Esophagus muscularis mucosa (tissue), 4 donors: ENCODE results near the gene OTUD4. TPM values are rescaled to one million over a fixed set of nuclear protein-coding genes. Genes with fewer than 3 reads are reported as not detected.

Source experiments
- DNase-seq: peaks from one replicate; pipeline ENCODE4 v3.0.0-alpha.2; 2017; ENCODE audit errors: extremely low spot score
- H3K27ac ChIP-seq, 4 donors: fragments of 200-600 bp; sonication (generic); replicated peaks in 1 of 4; 1 replicate in 3 of 4; 2 replicates in 1 of 4; pipeline ENCODE4 v1.5.1; 2016 to 2019; ENCODE audit warnings: mild to moderate bottlenecking in 1 of 4
- H3K27me3 ChIP-seq, 4 donors: fragments of 200-600 bp; sonication (generic); one replicate each; pipeline versions ENCODE4 v1.5.1 to v1.6.0; 2016 to 2019
- H3K36me3 ChIP-seq, 4 donors: fragments of 200-600 bp; sonication (generic); one replicate each; pipeline ENCODE4 v1.5.1; 2016 to 2019
- H3K4me1 ChIP-seq, 4 donors: fragments of 200-600 bp; sonication (generic); one replicate each; pipeline ENCODE4 v1.5.1; 2016 to 2019
- H3K4me3 ChIP-seq, 4 donors: fragments of 200-600 bp; sonication (generic); 1 replicate in 2 of 4; 2 replicates in 2 of 4; pipeline ENCODE4 v1.5.1; 2016 to 2019; ENCODE audit warnings: mild to moderate bottlenecking in 4 of 4, moderate library complexity in 1 of 4
- H3K9me3 ChIP-seq, 4 donors: fragments of 200-600 bp; sonication (generic); 1 replicate in 3 of 4; 2 replicates in 1 of 4; pipeline ENCODE4 v1.5.1; 2016 to 2019
- EP300 ChIP-seq: sonication (generic); formaldehyde crosslinking; IDR thresholded peaks from one replicate; pipeline ENCODE4 v1.6.1; 2017; ENCODE audit warnings: antibody characterized with exemption
- POLR2A ChIP-seq: fragments of 450-650 bp; IDR thresholded peaks from one replicate; pipeline ENCODE4 v1.6.1; 2017; ENCODE audit warnings: antibody characterized with exemption, moderate library complexity, mild to moderate bottlenecking, low read depth
- POLR2AphosphoS5 ChIP-seq, 2 donors: sonication (generic); formaldehyde crosslinking; IDR thresholded peaks; one replicate each; pipeline ENCODE4 v1.6.1; 2017; ENCODE audit warnings: antibody characterized with exemption in 2 of 2
- WGBS: methylation state at CpG from one replicate; pipeline ENCODE4 v1.1.5; 2018; 5-methylcytosine and 5-hydroxymethylcytosine counted together
- intact Hi-C: fragments of 100-400 bp; cut with DNase I; formaldehyde crosslinking; loops from one replicate; pipeline ENCODE4 v1.15.1; 2023
- total RNA-seq, 4 donors: library from RNA; depleted of rRNA; stranded (reverse); fragments of >200 nt; gene quantifications; one replicate each; pipeline versions ENCODE4 v1.1.0 to v1.2.1, GENCODE V29; 2016
- TF ChIP-seq, protein P1 (sequence below), 3 experiments: fragments of 200-600 bp in 2 of 3; fragments of 450-650 bp in 1 of 3; sonication (generic) in 2 of 3; IDR thresholded peaks; one replicate each; pipeline ENCODE4 v1.5.1; 2017 to 2019; ENCODE audit warnings: antibody characterized with exemption in 3 of 3, mild to moderate bottlenecking in 2 of 3, moderate library complexity in 1 of 3

OTUD4 gene
- total RNA-seq, 4 donors from 2014 or later: 29.8 to 49.1 (median 38.3) TPM

DNA sequence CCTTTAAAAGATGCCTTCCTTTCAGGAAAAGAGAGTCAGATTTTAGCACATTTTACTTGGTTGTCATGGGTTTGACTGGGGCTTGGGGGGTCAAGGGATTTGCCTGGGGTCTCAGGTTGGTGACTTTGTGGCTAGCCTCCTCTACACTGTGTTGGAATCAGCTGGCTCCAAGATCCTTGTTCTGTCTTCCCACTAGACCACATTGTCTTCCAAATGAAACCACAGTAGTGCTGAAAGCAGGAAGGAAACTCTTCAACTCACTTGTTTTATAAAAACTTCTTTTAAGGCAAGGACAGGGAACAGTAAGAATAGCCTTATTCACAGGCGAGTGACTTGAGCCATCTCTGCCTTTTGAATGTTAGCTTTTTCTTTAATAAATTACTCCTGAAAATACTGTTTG, 37.0 kb upstream of the OTUD4 start:
- H3K4me3 ChIP-seq: no peak overlapping the region
- no peak for DNase-seq
- TF ChIP-seq POLR2A (no peak), POLR2AphosphoS5 (IDR thresholded peaks at IDR 0.05) (no peak)
- 69% methylated on average over 1 of the region's 1 CpG for WGBS
- intact Hi-C loops: loop anchor here (5.0 kb wide), 2 partner anchors 340 to 395 kb away; no protein-coding TSS in a partner anchor
- no peak overlapping the region for H3K27ac ChIP-seq
- no peaks in the 10 kb centered on the region for H3K9me3 ChIP-seq
- no peaks in the 10 kb centered on the region for H3K27me3 ChIP-seq
- H3K4me1 ChIP-seq: no peaks in the 10 kb centered on the region
- H3K36me3 ChIP-seq: no peaks in the 10 kb centered on the region

DNA sequence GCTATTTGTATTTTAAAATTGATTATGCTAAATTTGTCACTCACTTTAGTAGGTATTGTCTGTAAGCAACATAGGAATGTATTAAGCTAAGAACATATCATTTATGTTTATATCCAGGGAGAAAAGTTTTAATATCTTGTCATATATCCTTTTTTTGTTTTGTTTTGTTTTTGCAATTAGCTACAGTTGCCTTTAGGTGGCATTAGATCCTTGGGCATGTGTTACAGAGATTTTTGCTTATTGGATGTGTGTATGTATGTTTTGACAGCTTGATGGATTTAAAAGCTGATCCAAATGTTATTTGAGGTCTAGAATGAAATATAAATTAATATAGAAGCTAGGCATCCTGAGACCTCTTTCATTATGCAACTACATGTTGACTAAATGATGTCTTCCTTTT, 36.1 kb upstream of the OTUD4 start:
- Histone ChIP-seq H3K36me3 (no peaks in the 10 kb centered on the region), H3K27me3 (no peaks in the 10 kb centered on the region), H3K27ac (no peak overlapping the region), H3K4me1 (no peaks in the 10 kb centered on the region), H3K9me3 (no peaks in the 10 kb centered on the region), H3K4me3 (no peak overlapping the region)
- intact Hi-C loops: loop anchor here (5.0 kb wide), 2 partner anchors 341 to 396 kb away; no protein-coding TSS in a partner anchor
- no peak for DNase-seq
- no peak for TF ChIP-seq POLR2AphosphoS5 (IDR thresholded peaks at IDR 0.05)
- TF ChIP-seq, protein P1, sequence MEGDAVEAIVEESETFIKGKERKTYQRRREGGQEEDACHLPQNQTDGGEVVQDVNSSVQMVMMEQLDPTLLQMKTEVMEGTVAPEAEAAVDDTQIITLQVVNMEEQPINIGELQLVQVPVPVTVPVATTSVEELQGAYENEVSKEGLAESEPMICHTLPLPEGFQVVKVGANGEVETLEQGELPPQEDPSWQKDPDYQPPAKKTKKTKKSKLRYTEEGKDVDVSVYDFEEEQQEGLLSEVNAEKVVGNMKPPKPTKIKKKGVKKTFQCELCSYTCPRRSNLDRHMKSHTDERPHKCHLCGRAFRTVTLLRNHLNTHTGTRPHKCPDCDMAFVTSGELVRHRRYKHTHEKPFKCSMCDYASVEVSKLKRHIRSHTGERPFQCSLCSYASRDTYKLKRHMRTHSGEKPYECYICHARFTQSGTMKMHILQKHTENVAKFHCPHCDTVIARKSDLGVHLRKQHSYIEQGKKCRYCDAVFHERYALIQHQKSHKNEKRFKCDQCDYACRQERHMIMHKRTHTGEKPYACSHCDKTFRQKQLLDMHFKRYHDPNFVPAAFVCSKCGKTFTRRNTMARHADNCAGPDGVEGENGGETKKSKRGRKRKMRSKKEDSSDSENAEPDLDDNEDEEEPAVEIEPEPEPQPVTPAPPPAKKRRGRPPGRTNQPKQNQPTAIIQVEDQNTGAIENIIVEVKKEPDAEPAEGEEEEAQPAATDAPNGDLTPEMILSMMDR (IDR thresholded peaks at IDR 0.05): peak; percentile 31 to 46 (median 37)

DNA sequence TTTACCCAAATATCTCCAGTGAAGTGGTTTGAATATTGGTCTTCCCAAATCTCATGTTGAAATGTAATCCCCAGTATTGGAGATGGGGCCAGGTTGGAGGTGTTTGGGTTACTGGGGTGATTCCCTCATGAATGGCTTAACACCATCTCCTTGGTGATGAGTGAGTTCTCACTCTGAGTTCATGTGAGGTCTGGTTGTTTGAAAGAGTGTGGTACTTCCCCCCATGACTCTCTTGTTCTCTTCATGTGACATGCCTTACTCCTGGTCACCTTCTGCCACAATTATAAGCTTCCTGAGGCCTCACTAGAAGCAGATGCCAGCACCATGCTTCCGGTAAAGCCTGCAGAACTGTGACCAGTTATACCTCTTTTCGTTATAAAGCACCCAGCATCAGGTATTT, 32.9 kb upstream of the OTUD4 start:
- TF ChIP-seq, protein P1 (IDR thresholded peaks at IDR 0.05): no peak
- TF ChIP-seq POLR2AphosphoS5 (IDR thresholded peaks at IDR 0.05) (no peak), POLR2A (no peak), EP300 (no peak)
- H3K27me3 ChIP-seq: no peaks in the 10 kb centered on the region
- DNase-seq: no peak
- H3K4me3 ChIP-seq: no peak overlapping the region
- no peaks in the 10 kb centered on the region for H3K9me3 ChIP-seq
- no peaks in the 10 kb centered on the region for H3K4me1 ChIP-seq
- intact Hi-C loops: no loop called here
- WGBS: 100% methylated on average over 2 of the region's 2 CpGs
- H3K36me3 ChIP-seq: no peaks in the 10 kb centered on the region
- no peak overlapping the region for H3K27ac ChIP-seq

DNA sequence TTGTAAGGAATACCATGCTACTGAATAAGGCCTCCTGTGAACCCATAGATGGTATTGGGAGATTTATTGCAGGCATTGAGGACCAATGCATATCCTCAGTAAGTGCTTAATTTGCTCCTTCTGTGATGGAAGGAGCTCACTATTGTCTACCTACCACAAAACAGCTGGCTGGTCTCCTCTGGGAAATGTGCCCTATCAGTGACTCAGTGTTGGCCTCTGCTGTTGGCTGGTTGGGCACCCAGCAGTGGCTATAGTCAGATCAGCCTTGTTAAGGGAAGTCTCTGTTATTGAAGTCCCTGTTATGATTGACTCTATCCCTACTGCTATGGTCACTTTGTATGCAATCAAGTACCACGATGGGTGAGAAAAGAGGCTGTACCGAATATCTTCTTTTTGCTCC, 27.5 kb upstream of the OTUD4 start:
- Histone ChIP-seq H3K4me1 (no peaks in the 10 kb centered on the region), H3K9me3 (no peaks in the 10 kb centered on the region), H3K27ac (no peak overlapping the region), H3K27me3 (no peaks in the 10 kb centered on the region), H3K36me3 (no peaks in the 10 kb centered on the region), H3K4me3 (no peak overlapping the region)
- TF ChIP-seq POLR2AphosphoS5 (IDR thresholded peaks at IDR 0.05) (no peak), EP300 (no peak), POLR2A (no peak)
- TF ChIP-seq, protein P1 (IDR thresholded peaks at IDR 0.05): no peak
- 100% methylated on average over 2 of the region's 2 CpGs for WGBS
- intact Hi-C loops: no loop called here
- no peak for DNase-seq

DNA sequence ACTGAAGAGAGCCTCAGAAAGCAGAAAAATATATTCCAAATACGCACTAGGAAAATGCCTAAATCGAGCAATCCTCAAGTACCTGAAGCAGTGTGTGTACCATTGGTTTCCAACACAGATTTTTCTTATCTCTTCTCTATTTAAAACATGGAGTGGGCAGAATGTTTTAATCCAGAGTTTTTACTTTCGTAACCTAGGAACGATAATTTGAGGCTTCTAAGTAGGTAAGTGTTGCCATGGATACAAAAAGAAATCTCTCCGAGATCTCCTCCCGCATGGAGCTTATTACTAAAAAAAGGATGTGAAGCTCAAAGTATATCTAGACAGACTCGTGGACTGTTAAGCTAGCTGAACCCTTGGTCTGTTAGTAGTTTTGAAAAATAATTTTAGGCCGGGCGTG, 23.0 kb upstream of the OTUD4 start:
- Histone ChIP-seq H3K4me1 (no peaks in the 10 kb centered on the region), H3K27ac (no peak overlapping the region), H3K27me3 (no peaks in the 10 kb centered on the region), H3K9me3 (no peaks in the 10 kb centered on the region), H3K36me3 (no peaks in the 10 kb centered on the region), H3K4me3 (no peak overlapping the region)
- TF ChIP-seq POLR2AphosphoS5 (IDR thresholded peaks at IDR 0.05) (no peak), POLR2A (no peak), EP300 (no peak)
- TF ChIP-seq, protein P1 (IDR thresholded peaks at IDR 0.05): no peak
- intact Hi-C loops: no loop called here
- 88% methylated on average over 9 of the region's 9 CpGs for WGBS
- no peak for DNase-seq
